Lower leg skin (tissue), 4 donors: Measurements from ENCODE around the gene KRTAP10-5. TPM values are rescaled to one million over a fixed set of nuclear protein-coding genes. Genes with fewer than 3 reads are reported as not detected.

ENCODE experiments used
- DNase-seq, 2 donors: peaks; one replicate each; pipeline ENCODE4 v3.0.0-alpha.2; 2019; ENCODE audit warnings: low spot score in 2 of 2
- H3K4me3 ChIP-seq: fragments of 200-600 bp; sonication (generic); 2 replicates; pipeline ENCODE4 v1.5.1; 2017; ENCODE audit warnings: mild to moderate bottlenecking, low read depth; ENCODE audit not compliant: poor library complexity, severe bottlenecking
- CTCF ChIP-seq, 3 donors: fragments of 450-650 bp; IDR thresholded peaks; one replicate each; pipeline ENCODE4 v1.5.1; 2016; ENCODE audit warnings: antibody characterized with exemption in 3 of 3, mild to moderate bottlenecking in 3 of 3, moderate library complexity in 2 of 3
- POLR2A ChIP-seq, 2 donors: fragments of 450-650 bp; IDR thresholded peaks; one replicate each; pipeline ENCODE4 v1.6.1; 2016 to 2017; ENCODE audit warnings: antibody characterized with exemption in 2 of 2, mild to moderate bottlenecking in 1 of 2, moderate library complexity in 1 of 2
- WGBS, 2 donors: methylation state at CpG; one replicate each; pipeline ENCODE4 v1.1.5; 2018; 5-methylcytosine and 5-hydroxymethylcytosine counted together
- intact Hi-C: fragments of 100-400 bp; cut with DNase I; formaldehyde crosslinking; loops from one replicate; pipeline ENCODE4 v1.15.0; 2023; ENCODE audit warnings: low total_unique reads
- total RNA-seq, 4 donors: library from RNA; depleted of rRNA; stranded (reverse); fragments of >200 nt; gene quantifications; one replicate each; pipeline ENCODE4 v1.1.0, GENCODE V29; 2016

The KRTAP10-5 gene
- total RNA-seq, 4 donors from 2014 or later, result 6.1 TPM; not detected in 3

- no peak overlapping the region for H3K4me3 ChIP-seq
- no peak for DNase-seq
- intact Hi-C loops, result no loop called here
- 67 to 72% methylated on average over 15 to 16 of the region's 17 CpGs for WGBS, 2 donors
- TF ChIP-seq CTCF (IDR thresholded peaks at IDR 0.05), result no peak
- TF ChIP-seq POLR2A (IDR thresholded peaks at IDR 0.05), result no peak
Measured at GRCh38 chr21:44615911-44616590, 35.6 kb upstream of the KRTAP10-5 start.

- DNase-seq, result no peak
- intact Hi-C loops, result no loop called here
- WGBS, 2 donors, result 70 to 86% methylated on average over 8 of the region's 8 CpGs
- H3K4me3 ChIP-seq, result no peak overlapping the region
- TF ChIP-seq CTCF (IDR thresholded peaks at IDR 0.05) (no peak), POLR2A (IDR thresholded peaks at IDR 0.05) (no peak)
Measured at GRCh38 chr21:44615466-44615865, 35.1 kb upstream of the KRTAP10-5 start.

GRCh38 chr21:44614961-44615391 lies 34.6 kb upstream of the KRTAP10-5 start:
- 76 to 85% methylated on average over 28 of the region's 28 CpGs for WGBS, 2 donors
- TF ChIP-seq CTCF (IDR thresholded peaks at IDR 0.05) (no peak), POLR2A (IDR thresholded peaks at IDR 0.05) (no peak)

GRCh38 chr21:44614161-44614631 lies 33.8 kb upstream of the KRTAP10-5 start:
- 84 to 90% methylated on average over 13 to 20 of the region's 20 CpGs for WGBS, 2 donors
- TF ChIP-seq CTCF (IDR thresholded peaks at IDR 0.05), result no peak
- TF ChIP-seq POLR2A (IDR thresholded peaks at IDR 0.05), result no peak
- DNase-seq, result no peak
- intact Hi-C loops, result no loop called here
- H3K4me3 ChIP-seq, result no peak overlapping the region

More at GRCh38 chr21:44614961-44615391, 34.6 kb upstream of the KRTAP10-5 start:
- no peak overlapping the region for H3K4me3 ChIP-seq
- intact Hi-C loops, result no loop called here
- DNase-seq, result peak in 1 of 2 donors; percentile 79

DNA sequence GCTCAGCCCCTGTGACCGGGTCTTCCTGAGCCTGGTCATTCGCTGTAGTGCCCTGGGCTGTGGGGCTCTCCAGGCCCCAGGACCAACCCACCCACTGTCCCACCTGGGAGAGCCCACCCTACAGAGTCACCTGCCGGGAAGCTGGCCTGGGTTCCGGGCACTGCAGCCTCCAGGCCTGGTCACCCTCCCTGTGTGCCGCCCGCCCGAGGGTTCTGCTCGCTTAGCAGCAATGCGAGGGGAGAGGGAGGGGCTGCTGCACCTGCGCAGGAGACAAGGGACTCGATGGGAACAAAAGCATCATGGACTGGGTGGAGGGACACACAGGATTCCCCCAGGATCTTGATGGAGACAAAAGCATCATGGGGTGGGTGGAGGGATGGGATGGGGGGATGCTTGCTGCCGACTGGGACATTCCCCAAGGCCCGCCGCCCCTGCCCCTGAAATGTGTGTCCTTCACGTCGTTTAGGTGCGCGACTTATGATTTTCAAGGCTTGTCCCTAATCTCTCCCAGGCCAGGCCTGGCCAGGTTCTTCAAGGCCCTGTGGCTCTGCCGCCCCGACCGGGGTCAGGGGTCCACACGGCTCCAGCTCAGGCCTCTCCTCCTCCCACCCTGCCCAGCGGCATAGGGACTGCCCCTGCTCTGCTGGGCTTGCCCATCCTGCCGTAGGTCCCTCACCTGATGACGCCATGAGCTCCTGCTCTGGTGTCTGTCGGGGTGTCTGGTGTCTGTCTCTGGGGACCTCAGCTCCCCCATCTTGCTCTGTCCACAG lies 33.2 kb upstream of the KRTAP10-5 start:
- no peak for TF ChIP-seq CTCF (IDR thresholded peaks at IDR 0.05)
- no peak for TF ChIP-seq POLR2A (IDR thresholded peaks at IDR 0.05)
- no peak for DNase-seq
- H3K4me3 ChIP-seq, result no peak overlapping the region
- intact Hi-C loops, result no loop called here
- 88 to 92% methylated on average over 25 to 26 of the region's 26 CpGs for WGBS, 2 donors
